ENCODE data around the gene CNOT6L. TPM values are rescaled to one million over a fixed set of nuclear protein-coding genes. Genes with fewer than 3 reads are reported as not detected.

The CNOT6L gene
- total RNA-seq, 2 donors from 2014 or later: 32.4 to 56.6 TPM

GRCh38 chr4:77771566-77771965, 47.6 kb downstream of the CNOT6L start:
- intact Hi-C loops (cut with DNase I): no loop called here
- Histone ChIP-seq H3K27me3 (no peaks in the 10 kb centered on the region), H3K36me3 (no peaks in the 10 kb centered on the region), H3K4me3 (no peak overlapping the region), H3K9me3 (no peaks in the 10 kb centered on the region), H3K27ac (no peak overlapping the region), H3K9ac (ENCODE audit: low read depth in 2 of 2, low read length in 2 of 2) (no peak overlapping the region), H3K4me1 (peaks cover 3% of the 10 kb centered on the region)
- no peak for DNase-seq
- TF ChIP-seq, protein P1, sequence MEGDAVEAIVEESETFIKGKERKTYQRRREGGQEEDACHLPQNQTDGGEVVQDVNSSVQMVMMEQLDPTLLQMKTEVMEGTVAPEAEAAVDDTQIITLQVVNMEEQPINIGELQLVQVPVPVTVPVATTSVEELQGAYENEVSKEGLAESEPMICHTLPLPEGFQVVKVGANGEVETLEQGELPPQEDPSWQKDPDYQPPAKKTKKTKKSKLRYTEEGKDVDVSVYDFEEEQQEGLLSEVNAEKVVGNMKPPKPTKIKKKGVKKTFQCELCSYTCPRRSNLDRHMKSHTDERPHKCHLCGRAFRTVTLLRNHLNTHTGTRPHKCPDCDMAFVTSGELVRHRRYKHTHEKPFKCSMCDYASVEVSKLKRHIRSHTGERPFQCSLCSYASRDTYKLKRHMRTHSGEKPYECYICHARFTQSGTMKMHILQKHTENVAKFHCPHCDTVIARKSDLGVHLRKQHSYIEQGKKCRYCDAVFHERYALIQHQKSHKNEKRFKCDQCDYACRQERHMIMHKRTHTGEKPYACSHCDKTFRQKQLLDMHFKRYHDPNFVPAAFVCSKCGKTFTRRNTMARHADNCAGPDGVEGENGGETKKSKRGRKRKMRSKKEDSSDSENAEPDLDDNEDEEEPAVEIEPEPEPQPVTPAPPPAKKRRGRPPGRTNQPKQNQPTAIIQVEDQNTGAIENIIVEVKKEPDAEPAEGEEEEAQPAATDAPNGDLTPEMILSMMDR (IDR thresholded peaks at IDR 0.05): no peak

DNA sequence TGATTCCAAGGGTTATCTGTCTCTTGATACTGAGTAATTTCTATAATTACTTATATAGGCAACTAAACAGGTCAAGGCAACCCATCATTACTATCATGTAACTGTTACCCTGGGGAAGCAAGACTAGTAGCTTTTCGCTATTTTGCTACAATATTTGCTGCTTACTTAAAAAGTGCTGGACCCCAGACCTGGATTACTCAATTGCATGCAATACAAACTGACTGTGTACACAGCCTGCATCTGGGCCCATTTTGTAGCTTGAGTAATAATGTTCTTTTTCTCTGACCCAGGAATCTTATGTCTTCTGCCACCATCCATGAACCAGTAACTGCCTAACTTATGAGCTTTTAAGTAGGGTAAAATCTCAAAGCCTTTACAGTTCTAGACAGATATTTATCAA, 53.4 kb downstream of the CNOT6L start:
- no peak overlapping the region for H3K9ac ChIP-seq (ENCODE audit: low read depth in 2 of 2, low read length in 2 of 2)
- H3K4me1 ChIP-seq: no peaks in the 10 kb centered on the region
- TF ChIP-seq, protein P1 (IDR thresholded peaks at IDR 0.05): no peak
- no peaks in the 10 kb centered on the region for H3K9me3 ChIP-seq
- H3K4me3 ChIP-seq: no peak overlapping the region
- H3K27me3 ChIP-seq: no peaks in the 10 kb centered on the region
- intact Hi-C loops (cut with DNase I): no loop called here
- H3K36me3 ChIP-seq: no peaks in the 10 kb centered on the region
- no peak for DNase-seq
- no peak overlapping the region for H3K27ac ChIP-seq

GRCh38 chr4:77762531-77762930, 56.6 kb downstream of the CNOT6L start:
- TF ChIP-seq, protein P1 (IDR thresholded peaks at IDR 0.05): no peak
- H3K9me3 ChIP-seq: no peaks in the 10 kb centered on the region
- no peaks in the 10 kb centered on the region for H3K27me3 ChIP-seq
- no peak overlapping the region for H3K27ac ChIP-seq
- no peaks in the 10 kb centered on the region for H3K36me3 ChIP-seq
- H3K4me1 ChIP-seq: no peaks in the 10 kb centered on the region
- no peak overlapping the region for H3K9ac ChIP-seq (ENCODE audit: low read depth in 2 of 2, low read length in 2 of 2)
- intact Hi-C loops (cut with DNase I): no loop called here
- DNase-seq: no peak
- H3K4me3 ChIP-seq: no peak overlapping the region

- H3K4me3 ChIP-seq: no peak overlapping the region
- TF ChIP-seq, protein P1 (IDR thresholded peaks at IDR 0.05): no peak
- intact Hi-C loops (cut with DNase I): no loop called here
- H3K9ac ChIP-seq (ENCODE audit: low read depth in 2 of 2, low read length in 2 of 2): no peak overlapping the region
- DNase-seq: no peak
- no peaks in the 10 kb centered on the region for H3K27me3 ChIP-seq
- H3K4me1 ChIP-seq: no peaks in the 10 kb centered on the region
- H3K27ac ChIP-seq: no peak overlapping the region
- peaks cover under 1% of the 10 kb centered on the region for H3K36me3 ChIP-seq
- no peaks in the 10 kb centered on the region for H3K9me3 ChIP-seq
These were observed 57.6 kb downstream of the CNOT6L start for GRCh38 chr4:77761595-77761994.

DNA sequence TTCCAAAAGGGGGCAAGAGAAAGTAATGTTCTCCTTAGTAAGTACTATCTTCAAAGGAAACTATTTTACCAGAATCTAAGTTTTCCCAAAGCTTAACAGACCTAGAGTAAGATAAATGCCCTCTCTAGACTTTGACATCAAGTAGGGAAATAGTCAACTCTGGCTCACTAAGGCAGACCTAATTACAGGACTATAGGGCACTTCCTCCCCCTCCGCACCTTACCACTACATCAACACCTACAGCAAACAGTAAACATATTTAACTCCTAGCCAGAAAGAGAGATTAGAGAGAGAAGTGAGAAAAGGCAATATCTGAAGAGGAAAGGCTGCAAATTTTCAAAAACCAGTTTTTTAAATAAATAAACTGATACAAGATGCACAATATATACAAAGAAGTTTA, 60.4 kb downstream of the CNOT6L start:
- TF ChIP-seq, protein P1 (IDR thresholded peaks at IDR 0.05): no peak
- H3K4me1 ChIP-seq: no peaks in the 10 kb centered on the region
- peaks cover 3% of the 10 kb centered on the region for H3K36me3 ChIP-seq
- H3K9ac ChIP-seq (ENCODE audit: low read depth in 2 of 2, low read length in 2 of 2): no peak overlapping the region
- no peaks in the 10 kb centered on the region for H3K27me3 ChIP-seq
- no peak for DNase-seq
- intact Hi-C loops (cut with DNase I): no loop called here
- no peak overlapping the region for H3K27ac ChIP-seq
- no peaks in the 10 kb centered on the region for H3K9me3 ChIP-seq
- H3K4me3 ChIP-seq: no peak overlapping the region

DNA sequence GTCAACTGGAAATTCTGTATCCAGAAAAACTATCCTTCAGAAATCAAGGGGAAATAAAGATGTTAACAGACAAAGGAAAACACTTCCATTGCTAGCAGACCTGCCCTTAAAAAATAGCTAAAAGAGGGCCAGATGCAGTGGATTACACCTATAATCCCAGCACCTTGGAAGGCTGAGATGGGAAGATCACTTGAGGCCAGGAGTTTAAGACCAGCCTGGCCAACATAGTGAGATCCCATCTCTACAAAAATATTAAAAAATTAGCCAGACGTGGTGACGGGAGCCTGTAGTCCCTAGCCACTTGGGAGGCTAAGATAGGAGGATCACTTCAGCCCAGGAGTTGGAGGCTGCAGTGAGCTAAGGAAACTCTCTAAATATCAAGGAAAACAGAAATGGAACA, 67.4 kb downstream of the CNOT6L start:
- TF ChIP-seq, protein P1 (IDR thresholded peaks at IDR 0.05): no peak
- no peaks in the 10 kb centered on the region for H3K27me3 ChIP-seq
- intact Hi-C loops (cut with DNase I): no loop called here
- no peaks in the 10 kb centered on the region for H3K4me1 ChIP-seq
- no peak for DNase-seq
- no peak overlapping the region for H3K4me3 ChIP-seq
- H3K27ac ChIP-seq: no peak overlapping the region
- no peak overlapping the region for H3K9ac ChIP-seq (ENCODE audit: low read depth in 2 of 2, low read length in 2 of 2)
- peaks cover 3% of the 10 kb centered on the region for H3K36me3 ChIP-seq
- no peaks in the 10 kb centered on the region for H3K9me3 ChIP-seq

Data from colonic mucosa (tissue), 4 donors.